Activated CD4-positive, alpha-beta T cell treated with anti-CD3 and anti-CD28 coated beads, Interleukin-2, amount 50 U/mL, for 16 hours (primary cell): ENCODE results near the gene ATP6V1G1.
"Not testable (repeated sequence)": the region's sequence is repeated elsewhere in the genome, so short reads cannot be mapped to it uniquely, and the experiment has no call there.

Experiments
- DNase-seq: peaks from one replicate; pipeline ENCODE4 v3.0.0-alpha.2; 2020

Gene ATP6V1G1

DNA sequence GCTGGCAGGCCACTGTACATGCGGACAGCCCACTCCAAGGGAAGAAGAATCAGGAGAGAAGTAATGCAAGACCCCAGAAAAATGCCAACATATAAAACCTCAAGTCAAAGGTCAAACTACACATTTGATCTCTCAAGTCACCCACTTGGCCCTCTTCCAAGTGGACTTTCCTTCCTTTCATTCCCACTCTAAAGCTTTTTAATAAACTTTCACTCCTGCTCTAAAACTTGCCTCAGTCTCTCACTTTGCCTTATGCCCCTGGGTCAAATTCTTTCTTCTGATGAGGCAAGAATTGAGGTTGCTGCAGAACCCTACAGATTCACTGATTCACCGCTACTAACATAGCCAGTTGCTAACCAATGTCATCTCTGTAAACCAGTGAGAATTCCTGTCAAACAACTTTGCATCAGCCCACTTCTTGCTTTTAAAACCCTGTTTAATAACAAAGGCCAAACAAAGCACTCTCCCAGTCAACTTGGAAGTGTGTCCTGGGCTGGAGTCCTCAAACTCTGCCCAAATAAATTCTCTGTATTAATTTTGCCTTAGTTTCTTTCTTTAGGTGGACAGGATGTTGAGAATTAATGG is 6.9 kb upstream of the ATP6V1G1 start:
- no peak for DNase-seq

DNA sequence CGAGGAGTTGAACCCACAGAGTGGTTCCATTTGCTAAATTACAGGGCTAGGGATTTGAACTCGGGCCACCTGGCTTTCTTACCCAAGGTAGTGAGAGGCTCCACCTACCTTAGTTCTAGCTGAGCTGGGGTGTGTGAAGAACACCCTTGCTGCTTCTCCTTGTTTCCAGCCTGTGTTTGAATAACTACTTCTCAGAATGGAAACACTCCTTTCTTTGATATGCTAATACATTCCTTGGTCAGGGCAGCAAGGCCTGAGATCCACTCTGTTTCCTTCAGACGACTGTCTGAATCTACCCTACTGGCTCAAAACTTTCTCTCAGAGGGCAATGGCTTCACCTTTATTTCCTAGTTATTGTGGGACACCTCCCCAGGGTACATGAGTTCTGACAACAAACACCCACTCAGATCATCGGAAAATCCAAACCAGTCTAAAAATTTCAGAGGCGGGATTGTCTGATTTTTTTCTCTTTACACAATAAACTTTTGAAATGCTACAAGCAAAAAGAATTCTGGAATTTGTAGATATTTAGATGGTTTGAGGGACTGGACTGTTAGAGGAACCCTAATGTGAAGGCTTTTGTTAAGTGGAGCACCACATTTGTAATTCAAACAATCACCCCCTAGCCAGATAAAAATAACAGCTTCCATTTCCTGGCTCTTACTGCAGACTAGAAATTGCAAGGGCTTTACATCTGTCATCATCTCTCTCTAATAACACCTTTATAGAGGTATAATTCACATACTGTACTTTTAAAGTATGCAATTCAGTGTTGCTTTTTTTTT is 4.0 kb upstream of the ATP6V1G1 start:
- no peak for DNase-seq

DNA sequence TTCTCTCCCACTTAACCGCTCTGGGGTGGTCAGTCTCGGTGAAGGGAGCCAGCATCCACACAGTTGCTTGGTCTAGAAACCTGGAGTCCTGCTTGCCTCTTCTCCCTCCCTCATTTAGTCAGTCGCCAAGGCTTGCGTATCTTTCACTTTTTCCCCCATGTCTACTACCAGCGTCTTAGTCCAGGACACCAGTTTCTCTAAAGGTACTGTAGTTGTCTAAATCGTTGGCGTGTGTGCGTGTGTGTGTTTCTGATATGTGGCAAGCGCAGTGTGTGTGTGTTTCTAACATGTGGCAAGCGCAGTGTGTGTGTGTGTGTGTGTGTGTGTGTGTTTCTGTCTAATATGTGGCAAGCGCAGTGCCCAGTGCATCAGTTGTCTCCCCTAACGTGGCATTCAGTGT is 641 bp downstream of the ATP6V1G1 start:
- no peak for DNase-seq

DNA sequence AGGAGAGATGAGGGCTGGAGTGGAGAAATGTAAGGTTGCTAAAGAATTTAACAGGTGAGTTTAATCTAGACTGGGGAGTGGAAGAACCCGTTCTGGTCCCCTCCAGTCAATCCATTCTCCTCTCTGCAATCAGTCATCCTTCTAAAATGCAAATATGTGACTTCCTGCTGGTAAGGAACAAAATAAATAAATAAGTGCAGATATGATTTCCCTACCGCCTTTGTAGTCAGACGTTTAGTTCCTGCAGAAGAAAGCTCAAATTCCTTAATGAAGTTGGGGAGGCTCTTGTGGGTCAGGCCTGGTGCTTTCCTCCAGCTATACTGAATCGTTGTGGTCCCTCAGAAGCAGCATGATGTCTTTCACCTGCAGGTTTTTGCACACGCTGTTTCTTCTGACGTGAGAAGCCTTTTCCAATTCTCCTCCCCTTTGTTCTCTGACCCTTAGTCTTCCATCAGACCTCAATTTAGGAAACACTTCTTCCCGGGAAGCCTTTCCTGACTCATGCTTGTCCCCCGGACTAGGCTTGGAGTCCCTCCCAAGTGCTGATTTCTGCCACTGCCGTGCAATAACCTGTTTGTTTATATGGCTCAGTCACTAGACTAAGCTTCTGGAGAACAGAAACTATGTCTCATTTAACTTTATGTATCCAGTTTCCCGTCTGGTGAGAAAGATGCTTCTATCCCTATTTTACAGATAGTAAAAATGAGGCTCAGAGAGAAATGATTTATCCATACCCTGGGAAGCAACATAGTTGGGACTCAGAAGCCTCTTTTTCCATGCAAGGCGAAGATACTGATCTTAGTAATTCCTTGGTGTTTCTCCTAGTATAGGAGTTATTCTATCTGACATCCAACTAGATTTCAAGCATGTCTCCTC is 1.3 kb downstream of the ATP6V1G1 start:
- DNase-seq: no peak

DNA sequence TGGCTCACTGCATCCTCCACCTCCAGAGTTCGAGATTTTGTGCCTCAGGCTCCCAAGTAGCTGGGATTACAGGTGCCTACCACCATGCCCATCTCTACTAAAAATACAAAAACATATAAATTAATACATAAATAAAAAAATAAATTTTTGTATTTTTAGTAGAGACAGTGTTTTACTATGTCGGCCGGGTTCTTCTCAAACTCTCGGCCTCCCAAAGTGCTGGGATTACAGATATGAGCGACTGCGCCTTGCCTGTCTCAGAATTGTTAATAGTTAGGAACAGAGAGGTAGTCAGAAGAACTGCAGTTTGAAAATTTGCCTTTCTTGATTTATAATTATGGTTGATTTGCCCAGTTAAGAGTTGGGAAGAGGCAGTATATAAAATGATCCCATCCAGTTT is 2.8 kb downstream of the ATP6V1G1 start:
- no peak for DNase-seq

DNA sequence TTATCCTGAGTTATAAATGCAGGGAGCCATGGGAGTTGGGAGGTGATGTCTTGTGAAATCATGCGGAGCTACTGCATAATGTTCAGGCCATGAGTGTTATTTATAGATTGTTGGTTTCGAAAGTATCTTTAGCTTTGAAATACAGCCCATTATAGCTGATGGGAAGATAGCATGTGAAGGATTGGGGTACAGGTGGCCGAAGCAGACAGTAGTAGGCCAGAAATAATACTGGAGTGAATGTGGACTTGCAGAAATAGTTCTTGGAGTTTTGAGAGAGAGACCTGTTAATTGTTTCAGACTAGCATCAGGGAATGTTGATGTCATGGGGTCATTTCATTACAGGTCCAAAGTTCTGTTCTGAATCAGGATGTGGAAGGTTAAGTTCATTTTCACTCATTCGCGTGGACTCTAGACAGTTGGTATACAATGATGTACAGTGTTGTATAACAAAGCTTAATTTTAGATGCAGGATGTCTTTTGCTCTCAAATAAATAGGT is 3.8 kb downstream of the ATP6V1G1 start:
- DNase-seq: no peak

DNA sequence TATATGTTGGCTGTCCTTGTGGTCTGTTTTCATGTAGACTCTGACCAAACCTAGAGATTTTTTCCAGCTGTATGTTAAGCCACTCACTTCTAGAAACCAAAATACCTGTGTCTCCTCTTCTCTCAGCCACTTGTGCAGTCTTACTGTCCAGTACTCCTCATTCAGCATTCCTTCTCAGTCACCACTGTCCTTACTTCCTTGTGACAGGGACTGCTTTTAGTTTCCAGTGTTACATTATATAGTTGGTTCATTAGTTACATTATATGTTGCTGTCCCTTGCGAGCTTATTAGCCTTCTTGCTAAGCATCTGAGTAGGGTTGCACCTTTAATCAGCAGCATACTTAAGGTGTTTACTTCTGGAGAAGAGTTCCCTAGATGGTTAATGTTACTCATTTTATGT is 4.3 kb downstream of the ATP6V1G1 start:
- no peak for DNase-seq

DNA sequence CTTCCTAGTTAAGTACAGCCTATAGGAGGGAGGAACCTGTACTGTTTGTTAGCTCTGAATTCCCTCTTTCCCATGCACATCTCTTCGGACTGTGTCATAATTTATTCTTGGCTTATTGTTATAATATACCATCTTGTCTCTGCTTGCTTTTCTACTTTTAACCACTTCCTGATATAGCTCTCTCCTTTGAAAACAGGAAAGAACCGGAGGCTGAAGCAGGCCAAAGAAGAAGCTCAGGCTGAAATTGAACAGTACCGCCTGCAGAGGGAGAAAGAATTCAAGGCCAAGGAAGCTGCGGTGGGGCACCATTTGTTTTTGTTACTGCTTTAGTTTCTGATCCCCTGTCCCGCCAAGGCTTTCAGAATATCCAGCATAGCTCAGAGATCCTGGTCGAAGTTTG is 4.8 kb downstream of the ATP6V1G1 start:
- peak; percentile 70 for DNase-seq

DNA sequence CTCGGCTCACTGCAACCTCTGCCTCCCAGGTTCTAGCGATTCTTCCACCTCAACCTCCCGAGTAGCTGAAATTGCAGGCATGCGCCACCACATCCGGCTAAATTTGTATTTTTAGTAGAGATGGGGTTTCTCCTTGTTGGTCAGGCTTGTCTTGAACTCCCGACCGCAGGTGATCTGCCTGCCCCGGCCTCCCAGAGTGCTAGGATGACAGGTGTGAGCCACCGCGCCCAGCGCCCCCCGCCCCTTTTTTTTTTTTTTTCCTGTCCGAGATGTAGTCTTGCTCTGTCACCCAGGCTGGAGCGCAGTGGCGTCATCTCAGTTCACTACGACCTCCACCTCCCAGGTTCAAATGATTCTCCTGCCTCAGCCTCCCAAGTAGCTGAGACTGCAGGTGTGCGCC is 6.6 kb downstream of the ATP6V1G1 start:
- no peak for DNase-seq

DNA sequence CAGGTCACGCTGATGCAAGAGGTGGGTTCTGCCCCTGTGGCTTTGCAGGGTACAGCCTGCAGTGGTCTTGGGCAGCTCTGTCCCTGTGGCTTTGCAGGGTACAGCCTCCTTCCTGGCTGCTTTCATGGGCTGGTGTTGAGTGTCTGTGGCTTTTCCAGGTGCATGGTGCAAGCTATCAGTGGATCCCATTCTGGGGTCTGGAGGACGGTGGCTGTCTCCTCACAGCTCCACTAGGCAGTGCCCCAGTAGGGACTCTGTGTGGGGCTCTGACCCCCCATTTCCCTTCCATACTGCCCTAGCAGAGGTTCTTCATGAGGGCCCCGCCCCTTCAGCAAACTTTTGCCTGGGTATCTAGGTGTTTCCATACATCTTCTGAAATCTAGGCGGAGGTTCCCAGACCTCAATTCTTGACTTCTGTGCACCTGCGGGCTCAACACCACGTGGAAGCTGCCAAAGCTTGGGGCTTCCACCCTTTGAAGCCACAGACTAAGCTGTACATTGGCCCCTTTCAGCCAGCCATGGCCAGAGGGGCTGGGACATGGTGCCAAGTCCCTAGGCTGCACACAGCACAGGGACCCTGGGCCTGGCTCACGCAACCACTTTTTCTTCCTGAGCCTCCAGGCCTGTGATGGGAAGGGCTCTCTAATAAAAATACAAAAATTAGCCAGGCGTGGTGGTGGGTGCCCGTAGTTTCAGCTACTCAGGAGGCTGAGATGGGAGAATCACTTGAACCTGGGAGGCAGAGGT is 13.1 kb downstream of the ATP6V1G1 start:
- DNase-seq: not testable (repeated sequence)

DNA sequence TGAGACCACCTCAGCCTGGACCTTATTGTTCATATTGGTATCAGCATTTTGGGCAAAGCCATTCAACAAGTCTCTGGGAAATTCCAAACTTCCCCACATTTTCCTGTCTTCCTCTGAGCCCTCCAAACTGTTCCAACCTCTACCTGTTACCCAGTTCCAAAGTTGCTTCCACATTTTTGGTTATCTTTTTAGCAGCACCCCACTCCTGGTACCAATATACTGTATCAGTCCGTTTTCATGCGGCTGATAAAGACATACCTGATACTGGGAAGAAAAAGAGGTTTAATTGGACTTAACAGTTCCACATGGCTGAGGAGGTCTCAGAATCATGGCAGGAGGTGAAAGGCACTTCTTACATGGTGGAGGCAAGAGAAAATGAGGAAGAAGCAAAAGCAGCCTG is 14.2 kb downstream of the ATP6V1G1 start:
- not testable (repeated sequence) for DNase-seq

DNA sequence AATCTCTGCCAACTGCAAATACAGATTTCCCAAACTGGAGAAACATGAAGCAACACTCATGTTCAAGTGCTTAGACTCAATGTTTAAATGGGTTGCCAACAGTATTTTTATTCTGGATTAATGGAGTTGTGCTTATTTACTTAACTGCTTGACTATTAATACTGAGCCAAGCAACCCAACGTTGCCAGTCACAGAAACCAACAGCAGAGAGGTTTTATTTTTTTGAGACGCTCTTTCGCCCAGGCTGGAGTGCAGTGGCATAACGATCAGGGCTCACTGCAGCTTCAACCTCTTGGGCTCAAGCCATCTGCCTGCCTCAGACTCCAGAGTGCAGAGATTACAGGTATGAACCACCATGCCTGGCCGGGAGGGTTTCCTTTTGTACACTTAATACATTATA is 15.1 kb downstream of the ATP6V1G1 start:
- DNase-seq: no peak

DNA sequence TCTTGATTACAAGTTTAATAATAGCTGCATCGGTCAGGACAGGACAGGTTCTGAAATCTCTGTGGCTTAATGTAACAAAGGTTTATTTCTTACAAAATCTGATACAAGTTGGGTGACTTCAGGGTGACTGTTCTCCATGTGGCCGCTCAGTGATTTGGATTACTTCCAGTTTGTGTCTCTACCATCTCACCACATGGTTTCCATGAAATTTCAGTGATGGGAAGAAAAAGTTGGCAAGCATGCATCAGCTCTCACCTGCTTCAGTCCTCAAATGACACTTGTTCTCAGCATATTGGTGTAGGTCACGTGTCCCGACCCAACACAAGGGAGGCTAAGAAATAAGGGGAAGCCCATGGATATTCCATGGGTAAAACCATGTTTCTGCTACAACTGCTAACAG is 15.7 kb downstream of the ATP6V1G1 start:
- DNase-seq: no peak

DNA sequence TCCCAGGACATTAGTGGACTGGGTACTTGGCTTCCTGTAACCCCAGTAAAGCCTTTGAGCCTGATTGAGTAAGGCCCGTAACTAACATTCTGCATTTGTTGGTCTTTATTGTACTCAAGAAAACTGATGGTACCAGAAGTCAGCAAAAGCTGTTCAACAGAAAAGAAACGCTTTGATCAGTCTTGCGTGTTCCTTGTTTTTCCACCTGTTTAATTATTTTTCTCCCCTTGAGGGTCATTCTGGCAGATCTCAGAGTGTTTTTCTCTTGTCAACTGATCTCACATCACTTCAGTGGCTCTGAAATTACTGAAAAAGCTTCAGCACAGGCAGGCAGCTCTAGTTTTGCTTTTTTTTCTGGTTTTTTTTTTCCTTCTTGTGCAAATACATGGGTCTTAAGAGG is 17.4 kb downstream of the ATP6V1G1 start:
- DNase-seq: no peak

DNA sequence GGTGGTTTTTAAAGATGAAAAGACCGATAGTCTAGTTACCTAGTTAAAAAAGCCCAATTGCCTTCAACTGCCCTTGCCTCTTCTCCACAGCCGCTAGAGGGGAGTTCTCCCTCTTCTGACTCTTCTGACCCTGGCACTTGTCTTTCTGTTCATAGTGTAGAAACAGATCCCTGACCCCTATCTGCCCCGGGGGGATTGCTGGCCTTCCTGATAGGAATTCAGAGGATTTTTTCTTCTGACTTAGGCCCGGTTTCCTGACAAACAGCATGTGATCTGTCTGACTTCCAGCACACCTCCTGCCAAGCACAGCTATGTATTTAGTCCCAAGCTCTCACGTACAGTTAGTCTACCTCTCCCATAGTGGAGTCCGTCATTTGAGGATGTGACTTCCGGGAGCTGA is 18.5 kb downstream of the ATP6V1G1 start:
- DNase-seq: no peak

DNA sequence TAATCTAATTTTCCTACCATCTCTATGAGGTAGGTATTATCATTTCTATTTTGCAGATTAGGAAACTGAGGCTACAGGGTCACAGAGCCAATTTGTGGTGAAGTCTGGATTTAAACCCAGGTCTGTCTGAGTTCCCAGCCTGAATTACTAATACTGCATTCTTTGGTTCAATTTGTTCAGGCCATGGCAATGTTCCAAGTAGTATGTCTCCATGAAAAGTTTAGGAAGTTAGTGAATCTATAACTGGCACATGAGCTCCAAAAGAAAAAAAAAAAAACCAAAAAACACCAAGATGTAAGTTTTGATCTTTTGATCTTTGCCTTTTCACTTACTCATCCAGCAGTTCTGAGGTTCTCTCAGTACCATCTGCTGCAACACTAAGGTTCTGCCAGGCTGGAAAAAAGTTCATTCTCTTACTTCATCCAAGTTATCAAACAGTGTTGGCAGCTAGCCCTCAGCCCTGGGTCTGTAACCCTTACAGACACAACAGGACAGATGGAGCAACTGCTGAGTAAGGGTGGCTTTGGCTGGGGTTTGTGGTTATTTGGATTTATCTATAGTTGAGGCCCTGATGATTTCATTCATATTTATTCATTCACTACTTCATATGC is 19.1 kb downstream of the ATP6V1G1 start:
- DNase-seq: no peak

DNA sequence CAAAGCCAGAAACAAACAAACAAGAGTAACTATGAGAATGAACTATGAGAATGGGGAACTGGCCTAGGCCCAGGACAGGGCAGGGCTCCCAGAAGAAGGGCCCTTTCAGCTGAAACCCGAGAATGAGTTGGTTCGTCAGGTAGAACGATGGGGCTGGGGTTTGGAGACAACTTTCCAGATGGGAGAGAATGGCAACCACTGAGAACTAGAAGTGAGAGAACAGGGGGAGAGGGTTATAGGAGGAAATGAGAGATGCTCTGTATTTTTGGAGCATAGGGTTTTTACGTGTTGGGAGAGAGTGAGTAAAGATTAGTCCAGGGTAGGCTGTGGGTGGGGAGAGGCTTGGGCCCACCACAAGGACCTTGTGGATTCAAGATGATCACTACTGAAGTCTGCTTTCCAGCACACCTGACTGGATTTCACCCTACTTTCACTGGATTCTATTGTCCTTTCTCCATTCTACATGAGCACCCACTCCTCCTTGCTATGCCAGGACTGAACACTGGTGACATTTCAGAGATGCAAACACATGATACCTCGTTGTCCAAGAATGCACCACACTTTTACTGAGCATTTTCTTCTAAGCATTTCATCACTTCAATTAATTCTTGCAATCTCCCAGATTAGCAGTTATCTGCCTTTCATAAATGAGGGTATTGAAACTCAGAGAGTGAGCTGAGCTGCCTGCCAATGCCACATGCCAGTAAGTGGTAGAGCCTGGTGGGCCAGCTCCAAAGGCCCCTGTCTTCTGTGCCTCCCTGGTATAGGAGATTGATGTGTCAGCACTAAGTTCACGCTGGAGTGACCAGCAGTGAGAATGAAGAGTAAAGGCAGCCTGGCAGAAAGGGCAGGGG is 20.3 kb downstream of the ATP6V1G1 start:
- no peak for DNase-seq

DNA sequence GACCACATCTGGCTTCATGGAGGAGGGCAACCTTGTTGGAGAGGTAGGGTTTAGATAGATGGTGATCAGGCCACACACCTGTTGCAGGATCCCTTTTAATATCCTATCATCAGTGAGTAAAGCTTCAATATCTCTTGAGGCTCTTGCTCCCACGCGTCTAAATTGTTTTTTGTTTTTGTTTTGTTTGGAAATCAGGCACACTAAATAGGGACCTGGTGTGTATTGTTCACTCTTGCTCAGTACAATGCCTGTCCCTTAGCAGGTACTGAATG is 20.9 kb downstream of the ATP6V1G1 start:
- DNase-seq: no peak

DNA sequence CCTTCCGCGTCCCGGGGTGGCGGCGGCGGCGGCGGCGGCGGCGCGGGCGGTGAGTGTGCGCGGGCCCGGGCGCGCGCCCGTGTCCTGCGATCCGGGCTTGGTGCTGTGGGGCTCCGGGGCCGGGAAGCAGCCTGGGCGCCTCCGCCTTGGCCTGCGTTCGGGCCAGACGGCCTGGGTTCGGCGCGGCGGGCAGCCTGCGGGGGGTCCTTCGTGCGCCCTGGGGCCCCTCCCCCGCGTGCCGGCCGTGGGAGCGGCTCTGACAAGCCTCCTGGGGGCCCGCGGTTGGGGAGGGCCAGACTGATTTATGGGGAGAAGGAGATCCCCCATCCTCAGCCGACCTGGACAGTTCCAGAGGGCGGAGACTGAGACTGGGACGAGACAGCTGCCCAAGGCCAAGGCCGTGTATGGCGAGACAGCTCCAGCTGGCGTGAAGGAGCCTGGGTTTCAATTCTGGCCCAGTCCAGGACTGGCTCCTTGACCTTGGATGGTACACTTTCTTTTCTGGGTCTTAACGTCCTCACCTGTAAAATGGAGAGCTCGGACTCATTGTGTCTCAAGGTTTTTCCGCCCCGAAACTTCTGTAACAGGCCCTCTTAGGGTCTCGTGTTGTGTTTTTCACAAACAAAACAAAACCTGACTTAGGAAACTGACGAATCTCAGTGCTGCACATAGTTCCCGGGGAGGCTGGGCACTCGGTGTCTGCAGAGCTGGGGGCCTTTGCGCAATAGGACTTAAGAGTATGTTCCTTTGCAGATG is 24.1 kb downstream of the ATP6V1G1 start:
- DNase-seq: peak; percentile 43

DNA sequence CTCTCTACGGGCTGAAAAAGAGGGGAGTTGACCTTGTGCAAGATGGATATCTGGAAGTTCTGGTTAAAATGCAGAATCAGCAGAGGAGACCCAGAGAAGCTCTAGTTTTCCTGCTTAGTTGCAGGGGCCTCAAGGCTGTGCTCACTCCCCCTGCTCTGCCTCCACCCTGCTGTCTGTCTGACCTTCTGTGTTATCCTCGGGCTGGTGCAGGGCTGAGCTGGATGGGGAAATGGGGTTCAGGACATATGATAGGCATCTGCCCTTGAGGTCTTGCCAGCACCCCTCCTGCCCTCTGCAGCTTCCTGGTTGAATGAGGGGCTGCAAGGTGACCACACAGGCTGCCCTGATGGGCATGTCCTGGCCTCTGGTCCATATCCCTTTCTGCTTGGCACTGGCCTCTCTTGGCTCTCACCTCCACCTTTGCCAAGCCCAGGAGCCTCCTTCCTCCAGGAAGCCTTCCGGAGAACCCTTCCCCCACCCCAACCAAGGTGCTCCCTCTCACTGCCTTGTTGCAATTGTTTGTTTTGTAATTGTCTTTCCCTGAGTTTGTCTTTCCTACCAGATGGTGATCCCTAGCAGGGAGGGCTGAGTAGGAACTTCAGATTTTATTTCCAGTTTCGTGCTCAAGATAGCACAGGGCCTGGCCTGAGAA is 24.8 kb downstream of the ATP6V1G1 start:
- DNase-seq: no peak
